Loucy (cell line): ENCODE measurements around the gene UAP1L1.
A peak's percentile ranks its signal among the peaks of the same experiment; 100 is the strongest.

Experiments
- CTCF ChIP-seq: fragments of 200-600 bp; sonication (generic); conservative IDR thresholded peaks from 2 replicates; pipeline ENCODE4 v1.5.1; 2014; ENCODE audit warnings: mild to moderate bottlenecking, antibody characterized with exemption, low read length
- EZH2phosphoT487 ChIP-seq: fragments of 200-600 bp; IDR thresholded peaks from 2 replicates; pipeline ENCODE4 v1.6.1; 2018; ENCODE audit warnings: antibody characterized with exemption, mild to moderate bottlenecking, moderate library complexity, borderline replicate concordance

- TF ChIP-seq CTCF (peak; percentile 80), EZH2phosphoT487 (no peak)
Observed at GRCh38 chr9:137064027-137064879, 13.1 kb upstream of the UAP1L1 start.
